HG03039 (cell line): ENCODE measurements around the gene KRTAP10-1.

Experiments
- ATAC-seq: cut with Tn5 transposase; IDR thresholded peaks from one replicate; pipeline ENCODE4 v1.9.1; 2021; ENCODE audit warnings: mild to moderate bottlenecking, moderate library complexity; ENCODE audit not compliant: unreplicated experiment

Gene KRTAP10-1

DNA sequence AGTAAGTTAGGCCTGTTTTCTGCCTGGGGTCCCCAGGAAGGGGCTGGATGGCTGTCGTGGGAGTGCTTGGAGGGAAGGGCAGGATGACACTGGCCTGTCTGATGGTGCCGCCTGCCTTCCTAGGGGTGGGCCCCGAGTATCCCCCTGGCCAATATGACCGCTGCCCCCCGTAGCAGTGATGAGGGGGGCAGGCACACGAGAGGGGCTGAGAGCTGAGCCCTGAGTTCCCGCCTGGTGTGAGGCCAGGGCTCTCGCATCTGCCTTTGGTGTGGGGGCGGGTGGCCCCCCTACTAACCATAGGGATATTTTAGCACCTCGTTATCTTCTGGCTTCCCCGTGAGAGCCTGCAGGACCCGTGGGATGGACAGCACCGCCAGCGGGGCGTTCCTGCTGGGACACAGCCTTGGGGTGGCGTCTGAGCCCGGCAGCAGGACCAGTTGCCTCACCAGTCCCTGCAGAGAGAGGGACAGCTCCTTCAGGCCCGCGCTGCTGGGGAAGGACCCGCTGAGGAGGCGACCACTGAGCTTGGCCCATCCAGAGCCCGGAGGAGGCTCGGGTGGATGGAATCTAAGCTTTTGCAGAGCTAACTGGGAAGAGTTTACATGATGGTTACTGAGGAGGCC, 10.4 kb downstream of the KRTAP10-1 start:
- no peak for ATAC-seq

DNA sequence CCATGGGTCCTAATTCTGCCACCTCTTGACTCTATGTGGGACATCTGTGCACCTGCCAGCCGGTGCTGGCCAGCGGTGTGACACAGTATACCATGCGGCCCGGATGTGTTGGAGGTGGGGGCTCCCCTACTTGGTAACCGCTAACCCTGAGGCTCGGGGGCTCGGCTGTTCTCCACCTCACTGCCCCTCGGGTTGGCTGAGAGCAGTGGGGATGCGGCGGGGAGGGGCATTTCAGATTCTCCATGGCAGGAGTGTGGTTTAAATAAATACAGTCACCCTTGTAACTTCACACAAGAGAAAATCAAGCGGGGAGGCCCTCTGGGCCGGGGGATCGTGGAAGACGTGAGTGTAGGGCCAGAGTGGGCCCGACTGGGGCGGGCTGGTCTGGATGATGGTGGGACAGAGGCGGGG, 11.0 kb downstream of the KRTAP10-1 start:
- no peak for ATAC-seq

DNA sequence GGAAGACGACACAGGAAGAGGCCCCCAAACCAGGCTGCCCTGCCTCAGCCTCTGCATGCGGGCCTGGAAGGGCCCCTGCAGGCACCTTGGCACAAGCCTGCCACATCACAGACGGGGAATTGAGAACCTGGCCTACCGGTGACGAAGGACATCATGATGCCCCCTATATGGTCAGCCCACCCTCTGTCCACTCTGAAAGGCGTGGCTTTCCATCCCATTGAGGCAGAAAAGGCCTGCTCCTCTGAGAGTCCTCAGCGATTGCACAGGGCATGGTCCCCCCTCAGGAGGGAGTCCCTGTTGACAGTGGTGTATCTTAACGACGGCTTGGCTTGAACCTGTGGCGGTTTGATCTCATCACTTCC, 11.4 kb downstream of the KRTAP10-1 start:
- no peak for ATAC-seq

DNA sequence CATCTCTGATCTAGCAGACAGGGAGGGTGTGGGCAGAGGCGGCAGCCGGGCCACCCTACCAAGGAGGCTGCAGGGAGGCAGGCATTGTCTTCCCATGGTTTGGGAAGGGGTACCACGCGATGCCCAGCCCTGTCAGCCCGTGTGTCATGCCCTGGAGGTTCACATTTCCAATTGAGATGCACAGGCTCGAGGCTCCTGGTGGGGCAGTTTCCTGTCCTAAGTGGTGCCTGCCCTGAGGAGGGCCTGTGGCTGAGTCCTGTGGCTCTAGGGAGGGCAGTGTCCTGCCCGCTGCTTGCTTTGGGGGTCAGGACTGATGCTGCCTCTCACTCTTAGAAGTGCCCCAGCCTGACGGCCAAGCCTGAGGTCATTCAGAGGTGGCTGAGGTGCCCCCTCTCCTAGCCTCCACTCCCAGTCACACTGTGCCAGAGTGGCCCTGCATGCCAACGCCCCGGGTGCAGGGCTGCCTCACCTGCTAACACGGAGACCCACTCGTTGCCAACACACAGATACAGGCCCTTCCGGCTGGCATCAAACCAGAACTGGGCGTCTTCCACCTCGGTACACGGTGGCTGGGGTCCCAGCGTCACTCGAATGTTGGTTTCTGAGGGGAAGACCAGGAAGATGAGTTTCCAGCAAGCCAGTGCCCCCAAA, 11.9 kb downstream of the KRTAP10-1 start:
- ATAC-seq, result no peak

DNA sequence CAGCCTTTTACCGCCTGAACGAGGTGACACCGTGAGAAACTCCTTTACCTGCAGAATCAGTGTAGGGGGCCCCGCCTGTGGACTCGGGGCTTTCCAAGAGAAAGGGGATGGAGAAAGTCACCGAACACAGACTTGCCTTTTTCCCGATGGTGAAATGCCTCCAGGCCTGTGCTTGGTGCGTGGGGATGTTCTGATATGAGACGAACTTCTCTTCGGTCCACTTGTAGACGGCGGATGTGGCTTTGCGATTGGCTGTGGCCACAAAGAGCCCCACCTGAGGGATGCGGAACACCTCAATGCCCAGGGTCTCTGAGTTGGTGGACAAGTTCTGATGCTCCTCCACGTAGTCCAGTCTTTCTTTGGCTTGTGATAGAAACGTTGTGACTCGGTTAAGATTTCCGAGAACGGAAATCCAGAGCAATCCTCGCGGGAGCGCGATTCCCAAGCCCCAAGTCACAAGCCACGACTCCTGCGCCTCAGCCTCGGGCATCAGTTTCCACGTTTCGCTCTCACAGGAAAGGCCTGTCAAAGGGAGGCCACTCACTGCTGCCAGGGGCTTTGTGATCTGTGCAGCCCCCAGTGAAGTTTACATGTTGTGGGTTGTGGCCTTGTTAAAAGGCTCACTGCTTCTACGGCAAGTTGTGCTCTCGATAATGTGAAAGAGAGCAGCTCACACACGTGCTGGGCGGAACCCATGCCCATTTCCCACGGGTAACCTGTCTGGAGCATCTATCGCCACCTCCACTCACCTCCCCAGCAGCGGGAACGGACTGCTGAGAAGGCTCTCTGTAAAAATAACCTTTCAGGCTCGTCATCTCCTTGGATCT, 12.6 kb downstream of the KRTAP10-1 start:
- ATAC-seq, result no peak

DNA sequence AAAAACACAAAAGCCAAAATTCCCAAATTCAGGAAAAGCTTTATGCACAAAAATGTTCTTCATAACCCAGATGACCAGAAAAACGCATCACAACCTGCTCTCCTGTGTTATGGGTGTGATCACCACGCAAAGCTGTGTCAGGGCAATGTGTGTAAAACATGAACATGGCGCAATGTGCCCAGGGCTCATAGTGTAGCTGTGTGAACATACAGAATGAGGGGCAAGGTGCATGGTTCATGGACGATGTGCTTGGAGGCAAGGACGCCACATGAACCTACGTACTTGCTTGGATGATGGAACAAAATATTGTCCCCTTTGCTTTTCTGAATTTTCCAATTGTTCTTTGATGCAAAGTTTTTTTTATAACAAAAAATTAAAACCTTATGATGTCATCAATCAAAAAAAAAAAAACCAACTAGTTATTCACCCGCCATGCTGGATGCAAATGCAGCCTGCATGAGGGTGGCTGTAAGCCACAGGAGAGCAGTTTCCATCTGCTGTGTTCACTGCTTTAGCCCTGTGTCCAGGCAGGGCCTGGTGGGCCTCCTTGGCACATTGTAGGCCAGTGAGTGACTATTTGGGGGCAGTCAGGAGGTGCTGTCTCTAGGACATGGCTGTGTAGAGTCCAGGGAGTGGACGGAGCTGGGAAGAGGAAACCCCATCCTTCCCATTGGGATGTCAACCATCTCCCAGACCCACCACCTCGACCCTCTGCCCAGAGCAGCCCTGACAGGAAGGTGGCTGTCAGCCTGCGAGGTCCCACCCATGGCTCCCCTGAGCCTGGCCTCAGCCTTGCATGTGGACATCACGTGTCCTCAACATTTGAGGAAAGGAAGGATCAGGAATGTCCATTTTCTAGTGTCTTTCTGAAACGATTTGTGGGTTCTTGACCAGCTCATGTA, 13.6 kb downstream of the KRTAP10-1 start:
- no peak for ATAC-seq

DNA sequence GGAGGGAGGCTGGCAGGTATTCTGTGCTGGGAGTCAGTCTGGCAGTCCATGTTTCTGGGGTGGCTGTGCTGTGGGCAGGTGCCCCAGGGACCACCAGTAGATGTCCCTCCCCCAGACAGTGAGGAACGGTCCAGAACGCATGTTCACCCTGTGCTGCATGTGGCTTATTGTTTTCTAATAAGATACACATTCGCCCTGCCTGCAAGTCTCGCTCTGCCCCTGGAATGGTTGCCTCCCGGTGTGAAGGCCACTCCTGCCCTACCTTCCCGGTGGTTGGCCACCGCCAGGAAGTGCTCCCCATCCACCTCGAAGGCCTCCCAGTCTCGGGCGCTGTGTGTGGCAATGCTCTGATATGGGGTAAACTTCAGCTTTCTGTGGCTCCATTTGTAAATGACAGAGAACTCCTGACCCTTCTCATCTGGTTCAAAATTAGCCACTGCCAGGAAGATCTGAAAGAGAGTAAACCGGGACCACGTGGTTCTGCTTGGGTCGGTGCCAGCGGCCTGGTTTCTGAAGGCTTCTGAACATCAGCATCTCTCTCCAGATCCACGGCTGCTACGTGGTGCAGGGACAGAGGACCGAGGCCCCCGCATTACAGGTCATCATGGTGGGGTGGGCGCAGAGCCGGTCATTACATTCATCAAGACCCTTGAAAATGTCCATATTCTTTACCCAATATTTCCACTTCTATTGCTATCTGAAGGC, 14.5 kb downstream of the KRTAP10-1 start:
- no peak for ATAC-seq

DNA sequence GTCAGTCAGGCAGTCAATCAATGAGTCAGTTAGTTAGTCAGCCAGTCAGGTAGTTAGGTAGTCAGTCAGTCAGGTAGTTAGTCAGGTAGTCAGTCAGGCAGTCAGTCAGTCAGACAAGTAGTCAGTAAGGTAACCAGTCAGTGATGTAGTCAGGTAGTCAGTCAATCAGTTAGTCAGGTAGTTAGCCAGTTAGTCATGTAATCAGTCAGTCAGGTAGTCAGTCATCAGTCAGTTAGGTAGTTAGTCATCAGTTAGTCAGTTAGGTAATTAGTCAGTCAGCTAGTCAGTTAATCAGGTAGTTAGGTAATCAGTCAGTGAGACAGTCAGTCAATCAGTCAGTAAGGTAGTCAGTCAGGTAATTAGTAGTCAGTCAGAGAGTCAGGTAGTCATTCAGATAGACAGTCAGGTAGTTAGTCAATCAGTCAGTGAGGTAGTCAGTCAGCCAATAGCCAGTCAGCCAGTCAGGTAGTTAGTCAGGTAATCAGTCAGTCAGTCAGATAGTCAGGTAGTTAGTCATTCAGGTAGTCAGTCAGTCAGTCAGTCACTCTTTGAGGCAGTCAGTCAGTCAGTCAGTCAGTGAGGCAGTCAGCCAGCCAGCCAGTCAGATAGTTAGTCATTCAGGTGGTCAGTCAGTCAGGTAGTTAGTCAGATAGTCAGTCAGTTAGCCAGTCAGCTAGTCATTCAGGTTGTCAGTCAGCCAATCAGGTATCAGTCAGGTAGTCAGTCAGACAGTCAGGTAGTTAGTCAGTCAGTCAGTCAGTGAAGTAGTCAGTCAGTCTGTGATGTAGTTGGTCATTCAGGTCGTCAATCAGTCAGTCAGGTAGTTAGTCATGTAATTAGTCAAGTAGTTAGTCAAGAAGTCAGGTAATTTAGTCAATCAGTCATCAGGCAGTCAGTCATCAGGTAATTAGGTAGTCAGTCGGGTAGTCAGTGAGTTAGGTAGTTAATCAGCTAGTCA, 15.3 kb downstream of the KRTAP10-1 start:
- ATAC-seq, result no peak

DNA sequence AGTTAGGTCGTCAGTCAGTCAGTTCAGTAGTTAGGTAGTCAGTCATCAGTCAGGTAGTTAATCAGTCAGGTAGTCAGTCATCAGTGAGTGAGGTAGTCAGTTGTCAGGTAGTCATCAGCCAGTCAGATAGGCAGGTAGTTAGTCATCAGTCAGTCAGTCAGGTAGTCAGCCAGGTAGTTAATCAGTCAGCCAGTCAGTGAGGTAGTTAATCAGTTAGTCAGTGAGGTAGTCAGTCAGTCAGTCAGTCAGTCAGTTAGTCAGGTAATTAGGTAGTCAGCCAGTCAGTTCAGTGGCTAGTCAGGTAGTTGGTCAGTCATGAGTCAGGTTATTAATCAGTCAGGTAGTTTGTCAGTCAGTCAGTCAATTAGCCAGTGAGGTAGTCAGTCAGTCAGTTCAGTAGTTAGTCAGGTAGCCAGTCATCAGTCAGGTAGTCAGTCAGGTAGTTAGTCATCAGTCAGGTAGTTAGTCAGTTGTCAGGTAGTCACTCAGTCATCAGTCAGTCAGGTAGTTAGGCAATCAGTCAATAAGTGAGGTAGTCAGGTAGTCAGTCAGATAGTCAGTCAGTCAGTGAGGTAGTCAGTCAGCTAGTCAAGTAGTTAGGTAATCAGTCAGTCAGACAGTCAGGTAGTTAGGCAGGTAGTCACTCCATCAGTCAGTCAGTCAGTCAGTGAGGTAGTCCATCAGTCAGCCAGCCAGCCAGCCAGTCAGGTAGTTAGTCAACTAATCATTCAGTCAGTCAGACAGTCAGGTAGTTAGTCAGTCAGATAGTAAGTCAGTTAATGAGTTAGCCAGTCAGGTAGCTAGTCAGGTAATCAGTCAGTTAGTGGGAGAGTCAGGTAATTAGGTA, 16.2 kb downstream of the KRTAP10-1 start:
- no peak for ATAC-seq

DNA sequence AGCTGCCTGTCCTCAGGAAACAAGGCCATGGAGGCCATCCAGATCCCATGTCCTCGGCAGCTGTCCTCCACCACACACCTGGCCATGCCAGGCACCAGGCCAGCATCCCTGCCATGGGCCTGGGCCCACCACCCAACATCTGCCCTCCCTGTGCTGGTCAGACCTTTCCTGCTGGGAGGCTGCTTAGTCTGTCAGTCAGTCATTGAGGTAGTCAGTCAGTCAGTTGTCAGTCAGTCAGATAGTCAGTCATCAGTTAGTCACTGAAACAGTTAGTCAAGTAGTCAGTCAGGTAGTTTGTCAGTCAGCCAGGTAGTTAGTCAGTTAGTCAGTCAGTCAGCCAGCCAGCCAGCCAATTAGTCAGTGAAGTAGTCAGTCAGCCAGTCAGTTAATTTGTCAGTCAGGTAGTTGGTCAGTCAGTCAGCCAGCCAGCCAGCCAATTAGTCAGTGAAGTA, 17.2 kb downstream of the KRTAP10-1 start:
- no peak for ATAC-seq

DNA sequence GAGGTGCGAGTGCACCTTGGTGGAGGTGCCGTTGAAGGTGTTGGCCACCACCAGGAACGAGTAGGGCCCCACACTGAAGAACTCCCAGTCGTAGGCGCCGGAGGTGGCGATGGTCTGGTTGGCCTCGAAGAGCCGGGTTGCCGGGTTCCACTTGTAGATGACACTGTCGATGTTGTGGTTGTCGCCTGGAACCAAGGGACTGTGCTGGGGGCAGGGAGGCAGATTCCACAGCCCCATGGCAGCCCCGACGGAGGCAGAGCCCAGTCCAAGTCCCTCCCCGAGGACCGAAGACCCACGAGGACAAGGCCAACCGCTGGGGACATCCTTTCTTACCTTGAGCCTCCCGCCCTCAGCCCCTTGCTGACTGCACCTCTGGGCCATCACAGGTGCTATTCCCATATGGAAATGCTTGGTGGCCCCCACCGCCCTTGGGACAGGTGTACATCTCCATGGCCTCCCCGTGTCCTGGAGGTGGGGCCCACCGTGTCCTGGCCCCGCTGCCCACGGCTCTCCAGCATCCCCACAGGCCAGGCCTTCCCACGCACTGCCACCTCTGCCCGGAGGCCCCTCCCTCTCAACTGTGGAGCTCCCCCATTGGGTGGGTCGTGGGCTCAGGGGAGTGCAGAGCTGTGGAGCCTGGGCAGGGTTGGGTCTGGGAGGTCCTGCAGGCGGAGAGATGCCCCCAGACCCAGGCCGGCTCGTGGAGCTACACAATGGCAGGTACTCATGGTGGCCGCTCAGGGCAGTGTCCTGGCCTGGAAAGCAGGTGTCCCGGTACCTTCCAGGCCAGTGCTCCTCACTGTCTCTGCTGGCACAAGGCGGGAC, 17.9 kb downstream of the KRTAP10-1 start:
- ATAC-seq, result no peak

DNA sequence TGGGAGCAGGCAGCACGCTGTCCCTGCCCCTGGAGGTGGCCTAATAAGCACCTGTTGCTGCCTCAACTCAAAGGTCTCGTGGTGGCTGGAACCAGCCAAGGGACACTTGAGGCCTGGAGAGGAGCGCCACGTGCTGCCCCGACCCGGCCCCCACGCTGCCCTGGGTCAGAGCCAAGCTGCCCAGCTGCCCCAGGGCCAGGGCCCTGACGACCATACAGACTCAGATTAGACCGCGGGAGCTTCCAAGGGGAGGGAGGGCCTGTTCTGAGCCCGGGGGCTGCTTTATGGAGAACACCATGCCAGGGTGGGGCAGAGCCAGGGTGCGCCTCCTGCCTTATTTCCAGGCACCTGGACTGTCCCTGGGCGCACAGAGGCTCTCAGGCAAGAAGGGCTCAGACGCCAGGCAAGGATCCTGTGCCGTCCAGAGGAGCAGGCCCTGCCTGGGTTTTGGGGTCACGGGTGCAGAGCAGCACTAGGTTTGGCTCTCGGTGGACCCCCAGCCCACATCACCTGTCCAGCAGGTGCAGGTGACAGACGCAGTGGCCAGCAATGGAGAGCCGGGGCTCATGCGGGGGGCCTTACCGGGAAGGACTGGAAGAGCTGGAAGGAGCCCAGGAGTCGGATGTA, 18.6 kb downstream of the KRTAP10-1 start:
- ATAC-seq, result no peak

DNA sequence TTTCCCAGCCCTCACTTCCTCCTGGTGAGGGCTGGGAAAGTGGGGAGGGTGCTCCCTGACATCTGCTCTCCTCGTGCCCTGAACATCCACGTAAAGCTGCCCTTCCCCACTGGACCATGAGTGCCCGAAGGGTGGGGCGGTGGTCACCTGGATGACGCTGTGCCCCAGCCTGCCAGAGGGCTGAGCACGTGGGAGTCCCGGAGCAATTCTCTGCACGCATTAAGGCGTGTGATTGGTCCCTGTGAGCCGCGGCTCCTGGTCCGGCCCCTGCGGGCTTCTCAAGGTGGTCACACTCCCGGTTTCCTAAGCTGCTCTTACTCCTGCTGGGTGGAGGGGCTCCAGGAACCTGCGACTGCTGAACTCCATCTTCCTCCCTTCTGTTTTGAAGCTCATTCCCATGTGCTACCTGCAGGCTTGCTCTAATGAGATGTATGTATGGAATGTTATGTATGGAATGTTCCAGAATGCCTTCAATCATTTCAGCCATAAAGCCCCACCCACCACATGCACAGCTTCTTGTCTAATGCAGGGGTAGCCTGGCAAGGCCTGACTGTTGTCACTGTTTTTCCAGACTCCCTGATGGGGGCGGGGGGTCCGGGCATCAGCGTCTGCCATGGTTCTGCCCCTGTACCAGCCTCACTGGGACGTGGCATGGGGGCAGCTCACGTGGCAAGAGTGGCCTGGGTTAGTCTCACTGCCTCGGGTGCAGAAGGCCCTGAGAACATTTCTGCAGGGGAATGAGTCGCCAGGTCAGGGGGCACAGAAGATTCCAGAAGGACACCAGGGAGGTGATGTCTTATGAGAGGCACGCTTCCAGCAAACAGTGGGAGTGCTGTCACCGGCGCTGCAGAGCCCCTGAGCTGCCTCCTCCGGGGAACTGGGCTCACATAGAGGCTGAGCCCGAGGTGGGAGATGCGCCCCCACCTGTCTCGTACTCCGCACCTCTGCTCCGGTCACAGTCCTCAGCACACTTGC, 19.4 kb downstream of the KRTAP10-1 start:
- no peak for ATAC-seq

DNA sequence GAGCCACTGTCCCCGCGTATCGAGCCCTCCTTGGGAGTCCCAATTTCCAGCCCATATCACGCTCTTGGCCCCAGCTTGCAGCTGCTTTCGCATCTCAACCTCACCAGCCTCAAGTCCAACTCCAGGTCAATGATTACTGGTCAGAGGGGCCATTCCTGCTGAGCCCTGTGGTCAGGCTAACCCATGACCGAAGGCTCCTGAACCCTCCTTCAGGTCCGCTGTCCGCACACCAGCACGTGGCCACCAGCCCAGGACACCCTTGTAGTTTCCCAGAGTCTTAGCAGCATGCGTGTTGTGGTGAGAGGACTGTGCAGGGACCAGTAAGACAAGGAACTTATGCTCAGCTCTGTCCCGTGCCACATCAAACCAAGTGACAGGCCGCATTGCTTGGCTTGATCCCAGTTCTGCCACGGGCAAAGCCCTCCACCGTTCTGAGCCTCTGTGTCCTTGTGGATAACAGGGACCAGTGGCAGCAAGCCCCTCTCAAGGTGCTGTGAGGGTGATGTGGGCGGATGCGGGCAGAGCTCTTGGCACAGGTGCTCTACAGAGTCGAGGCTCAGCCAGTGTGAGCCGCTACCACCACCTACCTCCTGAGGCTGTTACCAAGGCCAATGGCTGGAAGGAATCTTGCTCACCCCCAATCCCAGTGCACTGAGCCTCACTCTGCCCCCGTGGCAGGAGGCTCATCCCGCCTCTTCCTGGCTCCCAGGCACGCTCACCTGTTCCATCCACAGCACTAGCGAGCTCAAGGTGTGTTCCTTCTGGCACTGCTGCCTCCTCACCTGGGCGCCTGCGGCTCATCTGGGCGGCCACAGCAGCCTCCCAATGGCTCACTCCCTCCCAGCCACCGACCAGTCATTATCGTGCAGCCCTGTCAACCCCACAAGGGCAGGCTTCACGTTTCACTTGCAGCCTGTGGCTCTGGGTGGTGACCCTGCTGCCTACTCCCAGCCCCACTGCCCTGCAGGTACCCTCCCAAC, 20.4 kb downstream of the KRTAP10-1 start:
- no peak for ATAC-seq

DNA sequence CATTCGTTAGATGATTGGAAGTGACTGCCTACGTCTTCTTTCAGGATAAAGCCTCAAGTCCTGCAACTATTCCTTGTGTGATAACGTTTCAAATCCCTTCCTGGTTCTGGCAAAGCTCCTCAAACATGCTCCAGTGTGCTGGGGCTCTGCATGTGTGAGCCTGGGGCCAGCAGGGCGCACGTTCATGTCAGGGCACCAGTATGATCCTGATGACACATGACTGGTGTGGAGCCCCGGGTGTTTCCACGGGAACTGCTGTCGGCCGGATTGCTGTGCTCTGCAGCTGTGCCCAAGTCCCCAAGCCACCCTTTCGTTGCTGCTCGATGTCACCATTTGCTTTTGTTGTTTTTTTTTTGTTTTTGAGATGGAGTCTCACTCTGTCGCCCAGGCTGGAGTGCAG, 21.3 kb downstream of the KRTAP10-1 start:
- no peak for ATAC-seq
